K562 (cell line): ENCODE results near the gene SCNN1A. TPM values are rescaled to one million over a fixed set of nuclear protein-coding genes. Genes with fewer than 3 reads are reported as not detected.

ENCODE experiments used
- HNRNPK ChIP-seq: fragments of 200-400 bp; formaldehyde crosslinking; IDR thresholded peaks from one replicate; pipeline ENCODE4 v1.6.1; 2018; ENCODE audit warnings: mild to moderate bottlenecking, low read depth, low read length; ENCODE audit not compliant: poor library complexity, severe bottlenecking
- MAFG ChIP-seq: fragments of 450-650 bp; conservative IDR thresholded peaks from 2 replicates; pipeline ENCODE4 v1.6.1; 2016; ENCODE audit warnings: missing genetic modification characterization, missing compliant biosample characterization
- RBM14 ChIP-seq: fragments of 200-400 bp; formaldehyde crosslinking; IDR thresholded peaks from 2 replicates; pipeline ENCODE4 v1.6.1; 2018; ENCODE audit warnings: low read depth, mild to moderate bottlenecking, low read length, moderate library complexity, borderline replicate concordance; ENCODE audit not compliant: insufficient read depth
- TOE1 ChIP-seq, 2 experiments: fragments of 450-650 bp in 1 of 2; sonication (generic) in 1 of 2; formaldehyde crosslinking in 1 of 2; IDR thresholded peaks; 2 replicates each; pipeline versions ENCODE4 v1.7.1 to v1.8.0; 2016 to 2022; ENCODE audit warnings: borderline replicate concordance in 2 of 2, mild to moderate bottlenecking in 2 of 2, antibody characterized with exemption in 1 of 2, inconsistent platforms in 1 of 2, low read depth in 1 of 2, missing genetic modification reagents in 1 of 2, moderate library complexity in 1 of 2
- ZNF592 ChIP-seq: fragments of 450-650 bp; IDR thresholded peaks from 2 replicates; pipeline ENCODE4 v1.6.1; 2017; ENCODE audit warnings: antibody characterized with exemption, mild to moderate bottlenecking
- polyA plus RNA-seq, 8 experiments: library from polyadenylated mRNA; depleted of rRNA in 4 of 8; stranded (reverse) in 5 of 8; unstranded in 3 of 8; fragments of >200 nt; fragmentation: Nextera tagmentation in 2 of 8; fragmentation: Illumina TruSeq in 1 of 8; extraction: Ambion mirVana in 2 of 8; extraction: Trizol in 1 of 8; gene quantifications; 2 replicates each; pipeline versions ENCODE4 v1.2.1 to v1.2.3, GENCODE V29; 2011 to 2014; ENCODE audit warnings: inconsistent platforms in 1 of 8, missing spikeins in 1 of 8
- total RNA-seq, 7 experiments: library from RNA; depleted of rRNA in 6 of 7; stranded (reverse); fragments of >200 nt in 6 of 7; fragmentation: Illumina TruSeq in 2 of 7; extraction: Trizol in 2 of 7; gene quantifications; 2 replicates each; pipeline versions ENCODE4 v1.2.1 to v1.2.3, GENCODE V29; 2011 to 2021; ENCODE audit warnings: low replicate concordance in 1 of 7
- TF ChIP-seq, protein P1 (sequence below): sonication (generic); formaldehyde crosslinking; IDR thresholded peaks from 2 replicates; pipeline ENCODE4 v1.8.0; 2022; ENCODE audit warnings: mild to moderate bottlenecking, missing genetic modification reagents

The SCNN1A gene
- total and polyA plus RNA-seq, 9 of the 15 experiments (the other 6 are each of a cell fraction or from before 2014, with no cell fraction given), result 0.15 to 0.49 (median 0.32) TPM; not detected in 5

- TF ChIP-seq ZNF592 (0 out of 2 replicates have a peak, but pooled peaks have one; percentile 32), RBM14 (no peak), MAFG (tag) (no peak), TOE1 (IDR thresholded peaks at IDR 0.05; ENCODE audit: borderline replicate concordance) (0 out of 2 replicates have a peak, but pooled peaks have one; percentile 41), TOE1 (CRISPR knock-in tag; IDR thresholded peaks at IDR 0.05; ENCODE audit: borderline replicate concordance, low read depth) (no peak), HNRNPK (no peak)
- TF ChIP-seq, protein P1, sequence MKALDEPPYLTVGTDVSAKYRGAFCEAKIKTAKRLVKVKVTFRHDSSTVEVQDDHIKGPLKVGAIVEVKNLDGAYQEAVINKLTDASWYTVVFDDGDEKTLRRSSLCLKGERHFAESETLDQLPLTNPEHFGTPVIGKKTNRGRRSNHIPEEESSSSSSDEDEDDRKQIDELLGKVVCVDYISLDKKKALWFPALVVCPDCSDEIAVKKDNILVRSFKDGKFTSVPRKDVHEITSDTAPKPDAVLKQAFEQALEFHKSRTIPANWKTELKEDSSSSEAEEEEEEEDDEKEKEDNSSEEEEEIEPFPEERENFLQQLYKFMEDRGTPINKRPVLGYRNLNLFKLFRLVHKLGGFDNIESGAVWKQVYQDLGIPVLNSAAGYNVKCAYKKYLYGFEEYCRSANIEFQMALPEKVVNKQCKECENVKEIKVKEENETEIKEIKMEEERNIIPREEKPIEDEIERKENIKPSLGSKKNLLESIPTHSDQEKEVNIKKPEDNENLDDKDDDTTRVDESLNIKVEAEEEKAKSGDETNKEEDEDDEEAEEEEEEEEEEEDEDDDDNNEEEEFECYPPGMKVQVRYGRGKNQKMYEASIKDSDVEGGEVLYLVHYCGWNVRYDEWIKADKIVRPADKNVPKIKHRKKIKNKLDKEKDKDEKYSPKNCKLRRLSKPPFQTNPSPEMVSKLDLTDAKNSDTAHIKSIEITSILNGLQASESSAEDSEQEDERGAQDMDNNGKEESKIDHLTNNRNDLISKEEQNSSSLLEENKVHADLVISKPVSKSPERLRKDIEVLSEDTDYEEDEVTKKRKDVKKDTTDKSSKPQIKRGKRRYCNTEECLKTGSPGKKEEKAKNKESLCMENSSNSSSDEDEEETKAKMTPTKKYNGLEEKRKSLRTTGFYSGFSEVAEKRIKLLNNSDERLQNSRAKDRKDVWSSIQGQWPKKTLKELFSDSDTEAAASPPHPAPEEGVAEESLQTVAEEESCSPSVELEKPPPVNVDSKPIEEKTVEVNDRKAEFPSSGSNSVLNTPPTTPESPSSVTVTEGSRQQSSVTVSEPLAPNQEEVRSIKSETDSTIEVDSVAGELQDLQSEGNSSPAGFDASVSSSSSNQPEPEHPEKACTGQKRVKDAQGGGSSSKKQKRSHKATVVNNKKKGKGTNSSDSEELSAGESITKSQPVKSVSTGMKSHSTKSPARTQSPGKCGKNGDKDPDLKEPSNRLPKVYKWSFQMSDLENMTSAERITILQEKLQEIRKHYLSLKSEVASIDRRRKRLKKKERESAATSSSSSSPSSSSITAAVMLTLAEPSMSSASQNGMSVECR (CRISPR knock-in tag), result no peak
Observed at GRCh38 chr12:6423267-6424007, 48.1 kb upstream of the SCNN1A start (continued).
